Suprapubic skin (tissue), 4 donors: ENCODE data around the gene HSPB9.

Experiments
- CTCF ChIP-seq, 2 donors: fragments of 200-600 bp in 1 of 2; fragments of 450-650 bp in 1 of 2; sonication (generic) in 1 of 2; IDR thresholded peaks; one replicate each; pipeline ENCODE4 v1.5.1; 2016 to 2019; ENCODE audit warnings: antibody characterized with exemption in 2 of 2, mild to moderate bottlenecking in 1 of 2, moderate library complexity in 1 of 2
- EP300 ChIP-seq: sonication (generic); formaldehyde crosslinking; IDR thresholded peaks from one replicate; pipeline ENCODE4 v1.6.1; 2017; ENCODE audit warnings: antibody characterized with exemption
- POLR2A ChIP-seq, 2 donors: fragments of 450-650 bp; IDR thresholded peaks; one replicate each; pipeline ENCODE4 v1.6.1; 2017; ENCODE audit warnings: antibody characterized with exemption in 2 of 2, mild to moderate bottlenecking in 2 of 2, moderate library complexity in 2 of 2
- POLR2AphosphoS5 ChIP-seq, 3 donors: sonication (generic); formaldehyde crosslinking; IDR thresholded peaks; one replicate each; pipeline ENCODE4 v1.6.1; 2017; ENCODE audit warnings: antibody characterized with exemption in 3 of 3

- TF ChIP-seq POLR2AphosphoS5 (IDR thresholded peaks at IDR 0.05) = no peak
- TF ChIP-seq CTCF (IDR thresholded peaks at IDR 0.05) = no peak
- no peak for TF ChIP-seq EP300
- TF ChIP-seq POLR2A (IDR thresholded peaks at IDR 0.05) = no peak
These were observed 24.6 kb upstream of the HSPB9 start, which contains the start of gene ZNF385C for GRCh38 chr17:42097691-42098631.
